HEK293 (cell line): ENCODE results near the gene SLC16A13.

Experiments used
- CTCF ChIP-seq: fragments of 450-650 bp; formaldehyde crosslinking; IDR thresholded peaks from 2 replicates; pipeline ENCODE4 v1.5.1; 2016; ENCODE audit warnings: missing biosample characterization, missing genetic modification characterization
- MYNN ChIP-seq: fragments of 450-650 bp; formaldehyde crosslinking; IDR thresholded peaks from 2 replicates; pipeline ENCODE4 v1.5.1; 2016; ENCODE audit warnings: missing biosample characterization, missing genetic modification characterization, borderline replicate concordance
- SETDB1 ChIP-seq: IDR thresholded peaks from one replicate; pipeline ENCODE4 v1.6.1; 2017; ENCODE audit warnings: mild to moderate bottlenecking, low read length, moderate library complexity, mixed read lengths; ENCODE audit not compliant: insufficient read length
- ZBTB17 ChIP-seq: fragments of 450-650 bp; formaldehyde crosslinking; IDR thresholded peaks from 2 replicates; pipeline ENCODE4 v1.5.1; 2016; ENCODE audit warnings: missing biosample characterization, missing genetic modification characterization
- ZNF433 ChIP-seq: fragments of 450-650 bp; formaldehyde crosslinking; IDR thresholded peaks from 2 replicates; pipeline ENCODE4 v1.5.1; 2016; ENCODE audit warnings: missing biosample characterization, missing genetic modification characterization, low read depth
- ZSCAN23 ChIP-seq: fragments of 450-650 bp; formaldehyde crosslinking; IDR thresholded peaks from 2 replicates; pipeline ENCODE4 v1.5.1; 2016; ENCODE audit warnings: missing biosample characterization, missing genetic modification characterization

- TF ChIP-seq ZSCAN23 (no peak), SETDB1 (no peak), ZBTB17 (no peak), CTCF (tag by site-specific recombination) (peak; percentile 76), ZNF433 (tag by site-specific recombination) (no peak), MYNN (tag by site-specific recombination) (no peak)
Observed at GRCh38 chr17:7045492-7046126, 9.8 kb downstream of the SLC16A13 start.
